Endothelial cell of umbilical vein (primary cell): Measurements from ENCODE around the gene MMUT.

Experiments used
- CTCF ChIP-seq, 2 donors: IDR thresholded peaks; 1 replicate in 1 of 2; 2 replicates in 1 of 2; pipeline ENCODE4 v1.5.1; 2011; ENCODE audit warnings: low read length in 2 of 2, mild to moderate bottlenecking in 2 of 2, moderate library complexity in 2 of 2, control low read depth in 1 of 2, inconsistent platforms in 1 of 2, low read depth in 1 of 2; ENCODE audit not compliant: insufficient read depth in 1 of 2; ENCODE audit errors: extremely low read depth in 1 of 2
- EZH2 ChIP-seq: IDR thresholded peaks from 2 replicates; pipeline ENCODE4 v1.6.1; 2012; ENCODE audit warnings: borderline replicate concordance, low read depth, mild to moderate bottlenecking, moderate library complexity, low read length, inconsistent platforms; ENCODE audit not compliant: severe bottlenecking
- MAX ChIP-seq: IDR thresholded peaks from 2 replicates; pipeline ENCODE4 v1.6.1; 2011; ENCODE audit not compliant: insufficient read depth, insufficient read length
- MYC ChIP-seq: IDR thresholded peaks from one replicate; pipeline ENCODE4 v1.6.1; 2011; ENCODE audit warnings: mild to moderate bottlenecking, low read depth, low read length
- POLR2AphosphoS5 ChIP-seq: IDR thresholded peaks from 2 replicates; pipeline ENCODE4 v1.6.1; 2012; ENCODE audit warnings: low read depth, mild to moderate bottlenecking, control low read depth, low read length, moderate library complexity; ENCODE audit not compliant: insufficient read depth

DNA sequence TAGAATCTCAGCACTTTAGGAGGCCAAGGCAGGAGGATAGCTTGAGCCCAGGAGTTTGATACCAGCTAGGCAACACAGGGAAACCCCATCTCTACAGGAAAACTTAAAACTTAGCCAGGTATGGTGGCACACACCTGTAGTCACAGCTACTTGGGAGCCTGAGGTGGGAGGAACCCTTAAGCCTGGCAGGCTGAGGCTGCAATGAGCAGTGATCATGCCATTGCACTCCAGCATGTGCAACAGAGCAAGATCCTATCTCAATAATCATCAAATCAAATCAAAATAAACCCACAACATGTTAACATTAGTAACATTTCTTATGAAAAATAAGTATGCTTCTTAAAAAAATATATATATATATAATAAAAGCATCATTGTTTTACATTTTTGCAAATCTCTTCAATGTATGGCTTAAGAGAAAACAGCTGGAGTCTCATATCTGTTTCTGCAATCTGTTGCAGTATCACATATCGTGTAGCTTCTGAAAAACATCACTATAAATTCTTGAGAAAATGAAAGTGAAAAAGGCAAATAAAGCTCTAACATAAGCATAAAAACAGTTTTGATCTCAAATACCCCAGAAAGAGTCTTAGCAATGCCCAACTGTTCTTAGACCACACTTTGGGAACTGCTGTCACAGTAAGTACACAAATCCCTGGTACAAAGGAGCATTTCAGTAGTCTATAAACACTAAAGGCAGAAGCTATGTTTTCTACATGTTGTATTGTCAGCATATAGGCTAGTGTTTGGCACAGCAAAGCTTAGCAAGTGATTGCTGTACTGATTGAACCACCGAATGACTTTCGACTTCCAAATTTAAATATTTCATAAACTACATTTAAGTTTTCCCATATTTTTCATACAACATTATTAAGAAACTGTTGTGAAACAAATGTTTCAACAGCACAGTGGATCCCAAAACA is 8.0 kb downstream of the MMUT start:
- TF ChIP-seq CTCF (IDR thresholded peaks at IDR 0.05; ENCODE audit: extremely low read depth in 1 of 2, insufficient read depth in 1 of 2, low read depth in 1 of 2, low read length in 2 of 2) (no peak), POLR2AphosphoS5 (no peak), MAX (no peak), EZH2 (no peak), MYC (no peak)
